NT2/D1 (cell line): ENCODE results near the gene GBX1.

Experiments used
- SUZ12 ChIP-seq: IDR thresholded peaks from 2 replicates; pipeline ENCODE4 v1.6.1; 2011; ENCODE audit not compliant: insufficient read length, insufficient read depth; ENCODE audit errors: extremely low read depth
- ZNF274 ChIP-seq: IDR thresholded peaks from 2 replicates; pipeline ENCODE4 v1.6.1; 2011; ENCODE audit warnings: mild to moderate bottlenecking, low read depth, low read length

DNA sequence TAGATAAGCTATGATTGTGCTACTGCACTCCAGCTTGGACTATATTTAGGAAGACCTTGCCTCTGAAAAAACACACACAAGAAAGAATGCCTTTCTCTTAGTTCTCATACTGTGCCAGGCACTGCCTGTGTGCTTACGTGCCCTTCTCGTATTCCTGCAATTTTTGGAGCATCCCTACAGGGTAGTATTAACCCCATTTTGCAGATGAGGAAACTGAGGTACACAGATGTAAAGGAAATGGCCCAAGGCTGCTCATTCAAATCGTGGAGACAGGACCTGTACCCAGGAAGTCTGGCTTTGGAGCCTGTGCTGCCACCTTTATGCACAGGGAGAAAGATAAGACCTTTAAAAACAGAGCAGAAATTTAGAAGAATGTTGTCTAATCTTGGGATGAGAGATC, 64.5 kb downstream of the GBX1 start:
- no peak for TF ChIP-seq ZNF274
- no peak for TF ChIP-seq SUZ12
